ENCODE data around the gene SNHG17. TPM values are rescaled to one million over a fixed set of nuclear protein-coding genes. Genes with fewer than 3 reads are reported as not detected.
"Not testable (repeated sequence)": the region's sequence is repeated elsewhere in the genome, so short reads cannot be mapped to it uniquely, and the experiment has no call there.

SNHG17 gene
- total RNA-seq, 4 donors from 2014 or later = 6.0 to 12.2 (median 8.7) TPM

DNA sequence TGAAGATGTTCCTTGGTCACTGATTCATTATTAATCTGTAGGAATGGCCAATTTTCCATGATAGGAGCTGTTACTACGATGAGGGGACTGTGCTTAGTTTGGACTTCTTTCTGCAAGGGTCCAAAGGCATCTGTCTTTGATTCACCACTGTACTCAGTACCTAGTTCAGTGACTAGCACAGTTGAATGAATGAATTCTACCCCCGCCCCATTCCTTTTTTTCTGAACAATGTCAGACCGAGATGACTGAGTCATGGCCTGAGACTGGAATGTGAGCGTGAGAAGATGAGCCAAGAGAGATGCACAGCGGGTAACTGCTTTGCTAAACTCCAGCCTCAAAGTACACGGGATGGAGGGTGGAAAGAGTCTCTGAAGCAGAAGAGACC, 419 bp upstream of the SNHG17 start:
- TF ChIP-seq POLR2A (IDR thresholded peaks at IDR 0.05) = no peak
- TF ChIP-seq, protein P1, sequence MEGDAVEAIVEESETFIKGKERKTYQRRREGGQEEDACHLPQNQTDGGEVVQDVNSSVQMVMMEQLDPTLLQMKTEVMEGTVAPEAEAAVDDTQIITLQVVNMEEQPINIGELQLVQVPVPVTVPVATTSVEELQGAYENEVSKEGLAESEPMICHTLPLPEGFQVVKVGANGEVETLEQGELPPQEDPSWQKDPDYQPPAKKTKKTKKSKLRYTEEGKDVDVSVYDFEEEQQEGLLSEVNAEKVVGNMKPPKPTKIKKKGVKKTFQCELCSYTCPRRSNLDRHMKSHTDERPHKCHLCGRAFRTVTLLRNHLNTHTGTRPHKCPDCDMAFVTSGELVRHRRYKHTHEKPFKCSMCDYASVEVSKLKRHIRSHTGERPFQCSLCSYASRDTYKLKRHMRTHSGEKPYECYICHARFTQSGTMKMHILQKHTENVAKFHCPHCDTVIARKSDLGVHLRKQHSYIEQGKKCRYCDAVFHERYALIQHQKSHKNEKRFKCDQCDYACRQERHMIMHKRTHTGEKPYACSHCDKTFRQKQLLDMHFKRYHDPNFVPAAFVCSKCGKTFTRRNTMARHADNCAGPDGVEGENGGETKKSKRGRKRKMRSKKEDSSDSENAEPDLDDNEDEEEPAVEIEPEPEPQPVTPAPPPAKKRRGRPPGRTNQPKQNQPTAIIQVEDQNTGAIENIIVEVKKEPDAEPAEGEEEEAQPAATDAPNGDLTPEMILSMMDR (IDR thresholded peaks at IDR 0.05 in 4 of 5, conservative IDR thresholded peaks at IDR 0.05 in 1 of 5) = peak in 1 of 5 experiments; percentile 4
- ATAC-seq (no peak), DNase-seq (no peak)
- Histone ChIP-seq H3K9me3 (no peaks in the 10 kb centered on the region), H3K27me3 (no peaks in the 10 kb centered on the region), H3K4me3 (peak overlapping the region in 2 of 4 donors; percentile 75 to 93), H3K36me3 (peaks cover 0 to 30% of the 10 kb centered on the region in 2 donors), H3K4me1 (peaks cover 0 to 23% of the 10 kb centered on the region in 2 donors), H3K27ac (peak overlapping the region in 1 of 4 donors; percentile 90)
- in situ Hi-C loops (cut with MboI; ENCODE audit: low sequenced_read_pairs in 4 of 4) = loop anchor here in 1 of 4 donors (25.0 kb wide), 1 partner anchor 398 kb away; the partner anchor contains the start of genes RPRD1B and TTI1
- intact Hi-C loops (cut with DNase I; ENCODE audit: low total_unique reads) = loop anchor here (1.0 kb wide), 2 partner anchors 11 to 37 kb away; partner anchors contain the start of gene RALGAPB

- peak overlapping the region; percentile 75 to 97 (median 94) for H3K4me3 ChIP-seq
- H3K9me3 ChIP-seq = no peaks in the 10 kb centered on the region
- ATAC-seq = peak; percentile 41 to 44
- peak overlapping the region; percentile 77 to 94 (median 90) for H3K27ac ChIP-seq
- H3K27me3 ChIP-seq = no peaks in the 10 kb centered on the region
- DNase-seq = no peak
- intact Hi-C loops (cut with DNase I; ENCODE audit: low total_unique reads) (no loop called here), in situ Hi-C loops (cut with MboI; ENCODE audit: low sequenced_read_pairs in 4 of 4) (loop anchor here in 1 of 4 donors (25.0 kb wide), 1 partner anchor 397 kb away; the partner anchor contains the start of genes RPRD1B and TTI1)
- H3K36me3 ChIP-seq = peaks cover 0 to 42% of the 10 kb centered on the region in 2 donors
- H3K4me1 ChIP-seq = peaks cover 0 to 23% of the 10 kb centered on the region in 2 donors
- TF ChIP-seq POLR2A (IDR thresholded peaks at IDR 0.05) = no peak
- TF ChIP-seq, protein P1 (IDR thresholded peaks at IDR 0.05 in 4 of 5, conservative IDR thresholded peaks at IDR 0.05 in 1 of 5) = no peak
Measured at GRCh38 chr20:38434301-38434741, 807 bp downstream of the SNHG17 start.

DNA sequence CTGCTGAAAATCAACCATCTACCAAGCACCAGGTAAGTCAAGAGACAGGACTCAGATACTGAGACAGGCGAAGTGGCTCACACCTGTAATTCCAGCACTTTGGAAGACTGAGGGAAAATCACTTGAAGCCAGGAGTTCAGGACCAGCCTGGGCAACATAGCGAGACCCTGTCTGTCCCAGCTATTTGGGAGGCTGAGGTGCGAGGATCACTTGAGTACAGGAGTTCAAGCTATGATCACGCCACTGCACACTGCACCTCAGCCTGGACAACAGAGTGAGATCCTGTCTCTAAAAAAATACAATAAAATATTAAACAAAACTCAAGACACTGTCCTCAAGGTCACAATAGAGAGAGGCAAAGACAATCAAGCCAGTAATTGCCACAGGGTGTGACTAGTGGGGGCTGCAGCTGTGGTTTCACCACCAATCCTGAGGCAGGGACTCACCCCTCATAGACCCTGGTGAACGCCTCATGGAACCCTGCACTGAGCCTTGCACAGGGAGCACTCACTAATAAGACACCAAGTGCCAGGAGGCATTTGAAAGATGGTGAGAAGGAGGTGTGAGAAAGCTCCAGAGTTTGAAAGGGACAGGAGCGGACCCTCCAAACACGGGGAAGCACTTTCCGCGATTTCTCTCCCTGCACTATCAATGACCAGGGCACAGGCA, 1.7 kb downstream of the SNHG17 start:
- in situ Hi-C loops (cut with MboI; ENCODE audit: low sequenced_read_pairs in 4 of 4) = loop anchor here in 1 of 4 donors (25.0 kb wide), 1 partner anchor 396 kb away; the partner anchor contains the start of genes RPRD1B and TTI1
- H3K9me3 ChIP-seq = no peaks in the 10 kb centered on the region
- peaks cover 0 to 23% of the 10 kb centered on the region in 2 donors for H3K4me1 ChIP-seq
- peaks cover 0 to 51% of the 10 kb centered on the region in 2 donors for H3K36me3 ChIP-seq
- intact Hi-C loops (cut with DNase I; ENCODE audit: low total_unique reads) = no loop called here
- DNase-seq = no peak
- peak overlapping the region in 3 of 4 donors; percentile 75 to 97 (median 95) for H3K4me3 ChIP-seq
- H3K27me3 ChIP-seq = no peaks in the 10 kb centered on the region
- no peak for ATAC-seq
- TF ChIP-seq POLR2A (IDR thresholded peaks at IDR 0.05) = no peak
- peak overlapping the region; percentile 77 to 94 (median 90) for H3K27ac ChIP-seq

GRCh38 chr20:38432870-38433269, 2.3 kb downstream of the SNHG17 start:
- in situ Hi-C loops (cut with MboI; ENCODE audit: low sequenced_read_pairs in 4 of 4) = loop anchor here in 1 of 4 donors (25.0 kb wide), 1 partner anchor 396 kb away; the partner anchor contains the start of genes RPRD1B and TTI1

DNA sequence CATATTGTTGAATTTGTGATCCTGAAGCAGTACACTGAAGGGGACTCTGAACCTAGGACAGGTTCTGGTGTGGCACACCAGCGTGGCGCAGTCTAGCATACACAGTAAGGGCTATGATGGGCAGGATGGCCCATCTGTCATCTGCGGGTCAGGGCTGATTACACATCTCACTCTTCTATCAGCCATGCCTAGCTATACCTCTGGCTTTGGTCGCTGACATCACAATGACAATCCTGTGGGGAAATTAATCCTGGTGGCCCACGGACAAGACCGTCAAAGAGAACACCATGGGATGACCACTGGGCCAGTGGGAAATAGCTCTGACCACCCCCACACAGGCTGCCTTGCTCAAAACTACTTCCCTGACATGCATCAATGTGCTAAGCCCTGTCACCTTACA, 2.8 kb downstream of the SNHG17 start:
- in situ Hi-C loops (cut with MboI; ENCODE audit: low sequenced_read_pairs in 4 of 4) (loop anchor here in 1 of 4 donors (25.0 kb wide), 1 partner anchor 395 kb away; the partner anchor contains the start of genes RPRD1B and TTI1), intact Hi-C loops (cut with DNase I; ENCODE audit: low total_unique reads) (no loop called here)
- H3K36me3 ChIP-seq = peaks cover 0 to 61% of the 10 kb centered on the region in 2 donors
- no peaks in the 10 kb centered on the region for H3K9me3 ChIP-seq
- no peak for TF ChIP-seq POLR2A (IDR thresholded peaks at IDR 0.05)
- TF ChIP-seq, protein P1 (IDR thresholded peaks at IDR 0.05 in 4 of 5, conservative IDR thresholded peaks at IDR 0.05 in 1 of 5) = no peak
- ATAC-seq (no peak), DNase-seq (no peak)
- H3K27me3 ChIP-seq = no peaks in the 10 kb centered on the region
- no peak overlapping the region for H3K27ac ChIP-seq
- H3K4me3 ChIP-seq = no peak overlapping the region
- H3K4me1 ChIP-seq = peaks cover 0 to 23% of the 10 kb centered on the region in 2 donors

More at GRCh38 chr20:38432870-38433269, 2.3 kb downstream of the SNHG17 start:
- DNase-seq; ATAC-seq; H3K4me3 ChIP-seq; H3K27me3 ChIP-seq; H3K27ac ChIP-seq; H3K9me3 ChIP-seq; intact Hi-C loops (cut with DNase I; ENCODE audit: low total_unique reads): not testable (repeated sequence)
- H3K36me3 ChIP-seq = peaks cover 0 to 55% of the 10 kb centered on the region in 2 donors
- peaks cover 0 to 23% of the 10 kb centered on the region in 2 donors for H3K4me1 ChIP-seq

Data from gastrocnemius medialis (tissue), 4 donors.